AG09309 (cell line): Measurements from ENCODE around the gene COL19A1.

Experiments
- DNase-seq: peaks from one replicate; pipeline ENCODE4 v3.0.0-alpha.2; 2010; ENCODE audit warnings: low read depth
- H3K4me3 ChIP-seq: 2 replicates; pipeline ENCODE4 v1.5.1; 2011; ENCODE audit warnings: mild to moderate bottlenecking, low read depth, low read length, moderate library complexity; ENCODE audit not compliant: control insufficient read depth
- TF ChIP-seq, protein P1 (sequence below): IDR thresholded peaks from 2 replicates; pipeline ENCODE4 v1.5.1; 2011; ENCODE audit warnings: mild to moderate bottlenecking, low read depth, low read length, inconsistent platforms; ENCODE audit not compliant: insufficient read depth, control insufficient read depth; ENCODE audit errors: missing control alignments

Gene COL19A1

GRCh38 chr6:70111737-70112136 lies 245.4 kb downstream of the COL19A1 start:
- no peak overlapping the region for H3K4me3 ChIP-seq
- TF ChIP-seq, protein P1, sequence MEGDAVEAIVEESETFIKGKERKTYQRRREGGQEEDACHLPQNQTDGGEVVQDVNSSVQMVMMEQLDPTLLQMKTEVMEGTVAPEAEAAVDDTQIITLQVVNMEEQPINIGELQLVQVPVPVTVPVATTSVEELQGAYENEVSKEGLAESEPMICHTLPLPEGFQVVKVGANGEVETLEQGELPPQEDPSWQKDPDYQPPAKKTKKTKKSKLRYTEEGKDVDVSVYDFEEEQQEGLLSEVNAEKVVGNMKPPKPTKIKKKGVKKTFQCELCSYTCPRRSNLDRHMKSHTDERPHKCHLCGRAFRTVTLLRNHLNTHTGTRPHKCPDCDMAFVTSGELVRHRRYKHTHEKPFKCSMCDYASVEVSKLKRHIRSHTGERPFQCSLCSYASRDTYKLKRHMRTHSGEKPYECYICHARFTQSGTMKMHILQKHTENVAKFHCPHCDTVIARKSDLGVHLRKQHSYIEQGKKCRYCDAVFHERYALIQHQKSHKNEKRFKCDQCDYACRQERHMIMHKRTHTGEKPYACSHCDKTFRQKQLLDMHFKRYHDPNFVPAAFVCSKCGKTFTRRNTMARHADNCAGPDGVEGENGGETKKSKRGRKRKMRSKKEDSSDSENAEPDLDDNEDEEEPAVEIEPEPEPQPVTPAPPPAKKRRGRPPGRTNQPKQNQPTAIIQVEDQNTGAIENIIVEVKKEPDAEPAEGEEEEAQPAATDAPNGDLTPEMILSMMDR, result no peak
- no peak for DNase-seq

- DNase-seq, result no peak
- TF ChIP-seq, protein P1, result no peak
- H3K4me3 ChIP-seq, result no peak overlapping the region
Measured at GRCh38 chr6:70112716-70113115, 246.4 kb downstream of the COL19A1 start.

GRCh38 chr6:70113171-70113570 lies 246.8 kb downstream of the COL19A1 start:
- DNase-seq, result no peak
- TF ChIP-seq, protein P1, result no peak
- no peak overlapping the region for H3K4me3 ChIP-seq

DNA sequence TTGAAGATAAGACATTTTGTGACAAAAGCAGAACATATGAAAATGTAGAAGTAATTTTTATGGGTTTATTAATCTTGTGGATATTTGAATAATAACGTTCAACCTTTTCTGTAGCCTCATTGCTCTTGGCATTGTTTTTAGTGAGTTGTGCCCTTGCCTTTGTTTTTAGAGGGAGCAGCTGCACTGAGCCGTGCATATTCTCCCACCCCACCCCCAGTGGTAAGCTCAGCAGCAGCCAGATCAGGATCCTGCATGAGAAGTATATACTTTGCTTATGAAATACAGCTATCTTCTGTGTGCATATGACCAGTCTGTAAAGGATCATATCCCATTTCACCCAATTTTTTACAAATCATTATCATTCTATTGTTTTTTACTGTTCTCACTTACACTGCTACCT lies 252.3 kb downstream of the COL19A1 start:
- no peak for DNase-seq
- TF ChIP-seq, protein P1, result no peak

GRCh38 chr6:70119218-70119835 lies 253.0 kb downstream of the COL19A1 start:
- TF ChIP-seq, protein P1, result no peak
- DNase-seq, result no peak
- no peak overlapping the region for H3K4me3 ChIP-seq

More for the DNA sequence above, 252.3 kb downstream of the COL19A1 start:
- H3K4me3 ChIP-seq, result no peak overlapping the region

- TF ChIP-seq, protein P1, result no peak
- no peak for DNase-seq
Measured at GRCh38 chr6:70124443-70124842, 258.1 kb downstream of the COL19A1 start.

More at GRCh38 chr6:70124443-70124842, 258.1 kb downstream of the COL19A1 start:
- H3K4me3 ChIP-seq, result no peak overlapping the region
